ENCODE results near the gene SSU72. TPM values are rescaled to one million over a fixed set of nuclear protein-coding genes. Genes with fewer than 3 reads are reported as not detected.
"Not testable (repeated sequence)": the region's sequence is repeated elsewhere in the genome, so short reads cannot be mapped to it uniquely, and the experiment has no call there.

The SSU72 gene
- total RNA-seq, 2 experiments from 2014 or later, result 95.4 to 101 TPM

DNA sequence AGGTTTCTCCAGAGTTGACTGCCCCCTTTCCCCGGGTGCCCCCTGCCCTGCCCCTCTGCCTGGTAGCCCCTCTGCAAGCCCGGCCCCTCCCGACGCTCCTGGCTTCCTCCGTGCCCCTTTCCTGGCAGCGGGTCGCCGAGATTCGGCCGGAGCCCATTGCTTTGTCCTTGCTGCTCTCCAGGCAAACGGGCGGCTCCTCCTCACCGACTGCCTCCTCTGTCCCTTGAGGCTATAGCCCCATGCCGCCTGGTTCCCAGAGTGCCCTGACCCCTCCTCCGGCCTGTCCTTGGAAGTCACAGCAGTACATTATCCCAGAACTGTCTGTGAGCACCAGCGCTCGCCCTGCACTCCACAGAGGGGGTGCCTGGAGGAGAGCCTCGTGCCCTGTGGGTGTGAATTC lies 61.0 kb downstream of the SSU72 start:
- intact Hi-C loops (cut with DNase I, micrococcal nuclease), result loop anchor here in 1 of 2 experiments (5.0 kb wide), 1 partner anchor 104 kb away; the partner anchor contains the start of gene MIB2
- Histone ChIP-seq H3K4me1 (ENCODE audit: insufficient read depth, low read length) (peaks cover 16% of the 10 kb centered on the region), H3K36me3 (ENCODE audit: insufficient read depth, low read length) (peaks cover 14% of the 10 kb centered on the region)
- H3K27me3 Mint-ChIP-seq; ATAC-seq (ENCODE audit: poor library complexity); H3K27ac ChIP-seq (ENCODE audit: low read depth in 1 of 2, low read length in 2 of 2); H3K27ac Mint-ChIP-seq; H3K4me3 ChIP-seq (ENCODE audit: low read length); H3K27me3 ChIP-seq (ENCODE audit: control insufficient read depth in 1 of 2, insufficient read depth in 2 of 2, low read length in 2 of 2); H3K9me3 Mint-ChIP-seq; H3K9me3 ChIP-seq (ENCODE audit: control insufficient read depth in 1 of 2, insufficient read depth in 1 of 2, low read length in 2 of 2); POLR2A ChIA-PET; CTCF ChIA-PET; DNase-seq: not testable (repeated sequence)
- peak overlapping the region; percentile 51 for H3K4me3 Mint-ChIP-seq
- H3K4me1 Mint-ChIP-seq (ENCODE audit: low read depth), result peaks cover 14% of the 10 kb centered on the region
- peaks cover 19% of the 10 kb centered on the region for H3K36me3 Mint-ChIP-seq (ENCODE audit: low read depth)

GRCh38 chr1:1512425-1512824 lies 62.2 kb downstream of the SSU72 start:
- peaks cover 16% of the 10 kb centered on the region for H3K4me1 ChIP-seq (ENCODE audit: insufficient read depth, low read length)
- H3K27me3 ChIP-seq (ENCODE audit: control insufficient read depth in 1 of 2, insufficient read depth in 2 of 2, low read length in 2 of 2); H3K27ac Mint-ChIP-seq; H3K27ac ChIP-seq (ENCODE audit: low read depth in 1 of 2, low read length in 2 of 2); H3K9me3 ChIP-seq (ENCODE audit: control insufficient read depth in 1 of 2, insufficient read depth in 1 of 2, low read length in 2 of 2); H3K9me3 Mint-ChIP-seq; CTCF ChIA-PET; H3K27me3 Mint-ChIP-seq; H3K36me3 ChIP-seq (ENCODE audit: insufficient read depth, low read length); POLR2A ChIA-PET: not testable (repeated sequence)
- peak; percentile 5 for ATAC-seq (ENCODE audit: poor library complexity)
- DNase-seq, result peak in 7 of 14 experiments; percentile 9 to 60 (median 14)
- H3K4me3 ChIP-seq (ENCODE audit: low read length), result peak overlapping the region; percentile 46
- peaks cover 14% of the 10 kb centered on the region for H3K4me1 Mint-ChIP-seq (ENCODE audit: low read depth)
- peak overlapping the region; percentile 58 for H3K4me3 Mint-ChIP-seq
- H3K36me3 Mint-ChIP-seq (ENCODE audit: low read depth), result peaks cover 12% of the 10 kb centered on the region
- intact Hi-C loops (cut with DNase I, micrococcal nuclease), result loop anchor here in 1 of 2 experiments (1.0 to 5.0 kb wide), 2 partner anchors 62 to 105 kb away; partner anchors contain the start of genes MIB2 and SSU72

DNA sequence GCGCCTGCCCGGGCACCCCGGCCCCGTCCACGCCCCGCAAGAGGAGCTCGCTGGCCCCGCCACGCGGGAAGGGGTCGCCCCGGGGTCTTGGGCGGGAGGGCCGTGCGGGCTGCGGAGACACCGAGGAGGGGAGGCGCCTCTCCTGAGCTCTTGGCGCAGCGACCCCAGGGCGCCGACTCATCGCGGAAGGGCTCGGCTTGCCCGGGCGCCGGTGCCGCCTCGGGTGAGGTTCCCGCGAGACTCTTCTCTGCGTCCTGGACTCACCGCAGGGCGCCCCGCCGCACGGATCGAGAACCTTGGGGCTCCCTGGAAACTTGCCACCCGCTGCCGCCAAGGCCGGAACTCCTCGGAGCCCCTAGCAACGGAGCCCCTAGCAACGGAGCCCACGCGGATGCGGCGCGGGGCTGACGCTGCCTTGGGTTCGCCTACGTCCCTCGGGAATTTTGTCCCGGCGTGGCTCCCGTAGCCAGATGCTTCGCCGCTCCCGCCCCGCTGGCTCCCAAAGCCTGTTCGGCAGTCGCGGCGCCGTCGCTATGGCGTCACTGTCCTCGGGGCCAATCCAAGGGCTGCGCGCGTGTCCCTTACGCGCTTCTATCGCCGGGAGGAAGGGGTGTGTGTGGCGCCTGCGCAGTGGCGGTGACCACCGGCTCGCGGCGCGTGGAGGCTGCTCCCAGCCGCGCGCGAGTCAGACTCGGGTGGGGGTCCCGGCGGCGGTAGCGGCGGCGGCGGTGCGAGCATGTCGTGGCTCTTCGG lies 63.0 kb downstream of the SSU72 start, which contains the start of gene ATAD3A:
TSS of gene ATAD3A (plus strand) at position 630 of the 753 bp plus-strand sequence. CDS start at position 737, 107 bp downstream.
- ChIA-PET CTCF (no interaction called here), POLR2A (interaction anchor here (0.9 to 1.4 kb wide), 2 partner anchors 103 to 112 kb away, joined by 4 to 7 read pairs; partner anchors contain the start of genes CCNL2 and MIB2)
- no peaks in the 10 kb centered on the region for H3K27me3 ChIP-seq (ENCODE audit: control insufficient read depth in 1 of 2, insufficient read depth in 2 of 2, low read length in 2 of 2)
- Mint-ChIP-seq H3K36me3 (ENCODE audit: low read depth) (peaks cover 12% of the 10 kb centered on the region), H3K27ac (peak within 1 kb of the TSS; percentile 95), H3K9me3 (no peaks in the 10 kb centered on the region), H3K27me3 (no peaks in the 10 kb centered on the region), H3K4me1 (ENCODE audit: low read depth) (peaks cover 14% of the 10 kb centered on the region), H3K4me3 (peak within 1 kb of the TSS; percentile 99)
- DNase-seq (peak; percentile 88 to 98 (median 94)), ATAC-seq (ENCODE audit: poor library complexity) (peak; percentile 92)
- peak within 1 kb of the TSS; percentile 79 to 88 for H3K27ac ChIP-seq (ENCODE audit: low read depth in 1 of 2, low read length in 2 of 2)
- peaks cover 0 to 5% of the 10 kb centered on the region in 2 experiments for H3K9me3 ChIP-seq (ENCODE audit: control insufficient read depth in 1 of 2, insufficient read depth in 1 of 2, low read length in 2 of 2)
- H3K36me3 ChIP-seq (ENCODE audit: insufficient read depth, low read length), result peaks cover 2% of the 10 kb centered on the region
- peak within 1 kb of the TSS; percentile 71 for H3K4me3 ChIP-seq (ENCODE audit: low read length)
- TF ChIP-seq CTCF (IDR thresholded peaks at IDR 0.05), result no peak
- intact Hi-C loops (cut with DNase I, micrococcal nuclease), result loop anchor here in 1 of 2 experiments (1.0 to 5.0 kb wide), 3 partner anchors 41 to 106 kb away; partner anchors contain the start of genes ATAD3B, MIB2 and SSU72
- peaks cover 16% of the 10 kb centered on the region for H3K4me1 ChIP-seq (ENCODE audit: insufficient read depth, low read length)

GRCh38 chr1:1510912-1511532 lies 63.6 kb downstream of the SSU72 start:
- Histone ChIP-seq H3K4me1 (ENCODE audit: insufficient read depth, low read length) (peaks cover 16% of the 10 kb centered on the region), H3K9me3 (ENCODE audit: control insufficient read depth in 1 of 2, insufficient read depth in 1 of 2, low read length in 2 of 2) (peaks cover 0 to 5% of the 10 kb centered on the region in 2 experiments), H3K36me3 (ENCODE audit: insufficient read depth, low read length) (no peaks in the 10 kb centered on the region), H3K4me3 (ENCODE audit: low read length) (peak overlapping the region; percentile 71), H3K27me3 (ENCODE audit: control insufficient read depth in 1 of 2, insufficient read depth in 2 of 2, low read length in 2 of 2) (no peaks in the 10 kb centered on the region), H3K27ac (ENCODE audit: low read depth in 1 of 2, low read length in 2 of 2) (peak overlapping the region in 1 of 2 donors; percentile 79)
- Mint-ChIP-seq H3K4me3 (peak overlapping the region; percentile 91), H3K36me3 (ENCODE audit: low read depth) (peaks cover 12% of the 10 kb centered on the region), H3K4me1 (ENCODE audit: low read depth) (peaks cover 14% of the 10 kb centered on the region), H3K9me3 (no peaks in the 10 kb centered on the region), H3K27ac (peak overlapping the region; percentile 95), H3K27me3 (no peaks in the 10 kb centered on the region)
- TF ChIP-seq CTCF (IDR thresholded peaks at IDR 0.05), result no peak
- ATAC-seq (ENCODE audit: poor library complexity) (no peak), DNase-seq (peak in 1 of 14 experiments; percentile 11)
- intact Hi-C loops (cut with DNase I, micrococcal nuclease), result loop anchor here in 1 of 2 experiments (2.0 to 5.0 kb wide), 2 partner anchors 40 to 106 kb away; partner anchors contain the start of genes ATAD3B and MIB2
- ChIA-PET CTCF (no interaction called here), POLR2A (interaction anchor here (0.9 to 1.4 kb wide), 2 partner anchors 104 to 112 kb away, joined by 4 to 7 read pairs; partner anchors contain the start of genes CCNL2 and MIB2)

DNA sequence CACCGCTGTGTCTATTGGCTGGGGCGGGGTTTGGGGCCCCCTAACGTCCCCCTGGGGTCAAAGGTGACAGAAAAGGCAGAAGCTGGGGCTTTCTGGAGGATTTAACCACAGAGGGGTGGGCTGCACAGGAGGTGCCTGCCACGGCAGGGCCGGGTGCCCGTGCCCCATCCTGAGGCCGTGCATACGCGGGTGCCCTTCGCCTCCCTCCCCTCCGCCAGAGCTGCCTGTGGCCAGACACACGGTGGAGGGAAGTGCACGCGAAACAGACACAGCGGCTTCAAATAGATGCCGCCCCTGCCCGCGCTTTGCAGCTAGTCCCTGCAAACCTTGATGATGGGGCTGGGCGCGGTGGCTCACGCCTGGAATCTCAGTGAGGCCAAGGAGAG lies 65.2 kb downstream of the SSU72 start:
- H3K9me3 Mint-ChIP-seq; H3K9me3 ChIP-seq (ENCODE audit: control insufficient read depth in 1 of 2, insufficient read depth in 1 of 2, low read length in 2 of 2); H3K27ac ChIP-seq (ENCODE audit: low read depth in 1 of 2, low read length in 2 of 2); H3K4me3 ChIP-seq (ENCODE audit: low read length); POLR2A ChIA-PET; CTCF ChIA-PET; H3K27ac Mint-ChIP-seq; H3K36me3 ChIP-seq (ENCODE audit: insufficient read depth, low read length); H3K27me3 ChIP-seq (ENCODE audit: control insufficient read depth in 1 of 2, insufficient read depth in 2 of 2, low read length in 2 of 2); ATAC-seq (ENCODE audit: poor library complexity); intact Hi-C loops (cut with DNase I, micrococcal nuclease); H3K27me3 Mint-ChIP-seq; H3K36me3 Mint-ChIP-seq (ENCODE audit: low read depth); H3K4me3 Mint-ChIP-seq; DNase-seq: not testable (repeated sequence)
- H3K4me1 ChIP-seq (ENCODE audit: insufficient read depth, low read length), result peaks cover 30% of the 10 kb centered on the region
- peaks cover 26% of the 10 kb centered on the region for H3K4me1 Mint-ChIP-seq (ENCODE audit: low read depth)

Data from CD4-positive, alpha-beta T cell (primary cell).